Activated naive CD8-positive, alpha-beta T cell treated with anti-CD3 and anti-CD28 coated beads, Interleukin-2, amount 50 U/mL, for 16 hours (primary cell): ENCODE data around the gene OCSTAMP.

Source experiments
- DNase-seq: peaks from one replicate; pipeline ENCODE4 v3.0.0-alpha.2; 2020; ENCODE audit warnings: low read depth, low spot score

Gene OCSTAMP

DNA sequence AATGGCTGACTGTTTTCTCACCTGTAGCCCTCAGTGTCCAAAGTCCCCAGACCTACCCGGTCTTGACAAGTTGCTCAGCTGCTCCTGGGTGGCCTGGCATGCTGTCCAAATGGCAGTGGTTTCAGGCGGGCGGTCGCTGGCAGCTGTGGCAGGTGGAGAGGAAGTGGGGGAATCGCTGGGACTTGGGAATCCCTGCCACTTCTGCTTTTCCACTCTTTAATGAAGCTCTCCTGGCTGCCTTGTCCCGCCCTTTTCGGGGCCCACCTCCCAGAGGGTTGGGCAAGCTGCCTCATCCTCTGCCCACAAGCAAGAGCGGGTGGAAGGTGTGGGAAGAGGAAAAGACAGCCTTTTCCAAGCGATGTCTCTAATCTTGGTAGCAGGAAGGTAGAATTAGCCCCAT is at the start of gene OCSTAMP:
TSS of gene OCSTAMP (minus strand) at position 194 of the 400 bp plus-strand sequence. CDS start at position 100, 94 bp downstream.
- DNase-seq = no peak

- DNase-seq = no peak
Observed at GRCh38 chr20:46599227-46599987, 49.0 kb upstream of the OCSTAMP start.

DNA sequence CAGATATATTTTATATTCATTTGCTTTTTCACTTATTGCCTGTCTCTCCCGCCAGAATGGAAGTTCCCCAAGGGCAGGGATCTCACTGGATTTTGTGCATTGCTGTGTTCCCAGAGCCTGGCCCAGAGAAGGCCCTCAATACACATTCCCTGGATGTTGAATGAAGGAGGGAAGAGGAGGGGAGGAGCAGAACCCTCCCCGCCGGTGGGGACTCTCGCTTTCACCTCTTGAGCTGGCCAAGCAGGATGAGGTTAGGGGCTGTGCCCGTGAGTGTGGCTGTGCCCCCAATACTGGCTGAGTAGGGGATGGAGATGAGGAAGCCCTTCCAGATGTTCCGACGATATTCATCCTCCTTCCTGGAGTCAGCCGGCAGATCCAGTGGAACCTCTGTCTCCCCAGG is 45.5 kb upstream of the OCSTAMP start:
- no peak for DNase-seq

GRCh38 chr20:46594725-46595124 is 44.3 kb upstream of the OCSTAMP start:
- no peak for DNase-seq

DNA sequence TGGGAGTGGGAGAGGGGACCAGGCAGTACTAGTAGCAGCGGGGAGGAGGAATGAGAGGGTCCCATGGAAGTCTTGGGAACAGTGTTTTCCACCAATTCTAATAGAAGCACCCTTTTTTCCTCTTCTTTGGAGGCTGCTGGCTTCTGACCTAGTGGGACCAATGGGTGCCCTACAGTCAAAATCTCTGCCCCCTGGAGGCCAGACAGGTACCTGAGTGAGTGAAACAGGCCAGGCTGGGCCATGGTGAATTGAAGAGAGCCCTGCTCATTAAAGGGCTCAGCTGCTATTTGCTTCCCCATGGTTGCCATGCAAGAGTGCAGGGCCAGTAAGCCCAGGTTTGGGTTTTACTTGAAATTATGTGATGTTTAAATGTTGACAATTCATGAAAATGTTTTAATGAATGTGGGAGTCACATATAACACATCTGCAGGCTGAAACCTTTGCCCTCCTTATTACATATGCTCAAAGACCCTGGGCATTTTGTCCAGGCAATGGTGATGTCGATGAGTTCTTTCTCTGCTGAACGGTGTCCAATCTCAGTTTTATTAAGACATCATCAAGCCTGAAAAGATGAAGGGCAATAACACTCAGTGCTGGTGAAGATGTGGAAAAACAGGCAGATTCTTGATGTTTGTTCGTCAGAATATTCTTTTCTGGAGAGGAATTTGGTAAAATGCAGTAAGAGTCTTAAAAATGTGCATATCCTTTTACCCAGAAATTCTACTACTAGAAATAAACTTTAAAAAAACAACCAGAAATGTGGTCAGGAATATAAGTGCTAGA is 42.3 kb upstream of the OCSTAMP start:
- DNase-seq = no peak

GRCh38 chr20:46590443-46590842 is 40.0 kb upstream of the OCSTAMP start:
- no peak for DNase-seq

- no peak for DNase-seq
Observed at GRCh38 chr20:46588532-46589511, 38.4 kb upstream of the OCSTAMP start.

DNA sequence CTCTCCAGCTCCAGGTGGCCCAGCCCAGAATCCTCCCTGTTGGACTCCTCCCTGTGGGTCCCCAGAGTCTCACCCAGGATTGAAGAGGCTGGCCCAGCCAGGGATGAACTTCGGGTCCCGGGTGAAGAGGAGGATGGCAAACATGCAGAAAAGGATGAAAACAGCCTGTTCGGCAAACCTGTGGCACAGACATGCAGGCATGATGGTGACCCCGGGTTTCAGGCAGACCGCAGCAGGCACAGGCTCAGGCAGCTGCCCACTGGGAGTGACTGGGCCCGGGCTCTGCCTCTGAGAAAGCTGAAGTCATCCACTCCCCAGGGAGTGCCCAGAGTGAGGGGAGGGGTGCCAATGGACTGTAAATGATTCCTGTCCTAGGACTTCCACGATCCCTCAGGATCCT is 37.5 kb upstream of the OCSTAMP start:
- DNase-seq = no peak

- no peak for DNase-seq
Observed at GRCh38 chr20:46586724-46587123, 36.3 kb upstream of the OCSTAMP start.

GRCh38 chr20:46584508-46584907 is 34.1 kb upstream of the OCSTAMP start:
- no peak for DNase-seq

DNA sequence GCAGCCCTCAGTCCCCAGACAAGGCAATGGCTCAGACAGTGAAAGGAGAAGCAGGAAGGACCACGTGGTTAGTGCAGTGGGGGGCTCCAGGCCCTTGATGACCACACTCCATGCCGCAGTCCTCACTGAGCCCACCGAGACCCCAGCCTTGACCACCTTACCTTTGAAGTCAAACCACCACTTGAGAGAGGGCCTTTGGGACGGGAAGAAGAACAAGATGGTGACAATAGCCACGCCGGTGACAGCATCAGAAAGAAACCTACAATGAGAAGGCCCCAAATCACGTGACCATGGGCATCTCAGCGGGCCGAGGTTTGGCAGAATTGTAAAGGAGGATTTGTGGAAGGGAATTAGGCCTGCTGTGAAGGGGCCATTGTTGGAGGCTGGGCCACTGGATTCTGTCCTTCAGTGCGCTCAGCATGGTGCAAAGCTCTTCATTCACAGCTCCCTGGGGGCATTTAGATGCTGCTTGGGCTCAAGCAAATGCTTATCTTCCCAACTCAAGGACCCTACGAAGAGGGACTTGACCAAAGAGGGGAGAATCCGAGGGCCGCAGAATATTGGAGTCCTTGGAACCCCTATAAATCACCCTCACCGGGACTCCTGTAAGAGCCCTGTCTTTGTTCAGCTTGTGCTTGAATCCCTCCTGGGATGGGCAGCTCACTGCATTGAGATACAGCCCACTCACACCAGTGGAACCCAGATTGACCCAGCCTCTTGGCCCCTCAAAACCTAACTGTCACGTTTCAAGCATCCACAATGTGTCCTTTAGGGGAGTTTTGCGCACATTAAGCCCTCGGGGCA is 33.2 kb upstream of the OCSTAMP start:
- no peak for DNase-seq

DNA sequence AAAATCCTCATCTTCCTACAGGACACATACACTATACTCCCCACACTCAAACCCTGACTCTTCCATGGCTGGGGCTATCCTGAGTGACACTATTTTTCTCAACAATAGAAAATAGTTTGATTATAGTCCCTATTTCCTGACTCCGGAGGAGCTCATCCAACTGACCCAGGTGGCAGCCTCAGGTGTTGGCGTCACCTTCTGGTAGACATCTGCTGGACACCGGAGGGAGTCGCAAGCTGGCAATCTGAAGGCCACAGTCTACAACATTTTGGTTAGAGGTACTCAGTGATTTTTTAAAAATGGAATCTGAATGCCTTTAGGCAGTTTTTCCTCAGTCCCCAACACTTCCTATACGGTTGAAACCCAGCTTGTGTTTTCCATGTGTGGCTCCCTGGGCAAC is 32.2 kb upstream of the OCSTAMP start:
- no peak for DNase-seq

GRCh38 chr20:46581391-46581790 is 30.9 kb upstream of the OCSTAMP start:
- DNase-seq = no peak

- no peak for DNase-seq
Observed at GRCh38 chr20:46580613-46581205, 30.3 kb upstream of the OCSTAMP start.

- no peak for DNase-seq
Observed at GRCh38 chr20:46578745-46579144, 28.3 kb upstream of the OCSTAMP start.

GRCh38 chr20:46576774-46577395 is 26.4 kb upstream of the OCSTAMP start:
- no peak for DNase-seq

DNA sequence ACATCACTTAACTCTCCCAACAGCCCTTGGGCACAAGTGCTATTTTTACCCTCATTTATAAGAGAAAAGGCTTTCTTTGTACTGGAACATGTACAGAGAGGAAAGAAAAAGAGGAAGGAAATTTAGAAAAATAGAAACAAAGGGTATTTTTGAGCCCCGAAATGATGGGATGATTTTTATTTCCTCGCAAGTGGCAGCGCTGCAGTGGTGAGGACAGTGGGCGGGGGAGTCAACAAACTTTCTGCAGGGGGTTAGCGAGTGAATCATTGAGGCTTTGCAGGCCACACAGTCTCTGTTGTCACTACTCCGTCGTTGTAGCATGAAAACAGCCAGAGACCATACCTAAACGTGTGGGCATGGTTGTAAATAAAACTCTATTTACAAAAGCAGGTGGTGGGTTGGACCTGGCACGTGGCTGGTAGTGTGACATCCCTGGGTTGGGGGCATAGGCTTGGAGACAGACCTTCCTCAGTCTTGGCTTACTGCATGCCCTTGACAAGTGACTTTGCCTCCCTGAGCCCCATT is 25.5 kb upstream of the OCSTAMP start:
- DNase-seq = no peak

DNA sequence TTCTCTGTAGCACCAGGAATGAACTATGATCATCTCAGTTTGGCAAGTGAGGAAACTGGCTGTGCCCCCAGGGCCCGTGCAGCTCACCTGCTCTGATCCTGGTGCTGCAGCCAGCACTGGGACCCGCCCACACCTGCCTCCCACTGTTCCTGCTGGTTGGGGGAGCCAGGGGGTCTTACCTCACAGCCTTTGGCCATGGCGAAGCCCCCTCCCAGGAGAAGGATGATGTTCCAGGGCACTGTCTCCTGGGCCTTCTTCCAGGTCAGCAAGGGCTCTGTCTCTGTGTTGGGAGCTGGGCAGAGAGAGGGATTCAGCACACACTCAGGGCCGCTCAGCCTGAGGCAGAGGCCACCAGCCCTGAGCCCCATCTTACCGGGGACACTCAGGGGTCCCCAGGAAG is 24.9 kb upstream of the OCSTAMP start:
- no peak for DNase-seq

GRCh38 chr20:46573788-46574584 is 23.5 kb upstream of the OCSTAMP start:
- no peak for DNase-seq
